H1 (cell line): ENCODE data around the gene IRF5. TPM values are rescaled to one million over a fixed set of nuclear protein-coding genes. Genes with fewer than 3 reads are reported as not detected.

Source experiments
- CTCF ChIA-PET: fragments of 300-600 bp; sonication (Branson Sonifier 250); formaldehyde crosslinking; loops from one replicate; lab custom pipeline; 2021; ENCODE audit not compliant: partially characterized antibody; lab: Charles Lee
- POLR2A ChIA-PET: fragments of 300-600 bp; sonication (Branson Sonifier 250); formaldehyde crosslinking; loops from one replicate; lab custom pipeline; 2021; ENCODE audit warnings: inconsistent platforms; ENCODE audit not compliant: partially characterized antibody; lab: Charles Lee
- DNase-seq, 2 experiments: peaks; one replicate each; pipeline versions ENCODE4 v3.0.0 to v3.0.0-alpha.2; 2010 to 2022; ENCODE audit warnings: low spot score in 2 of 2, low read depth in 1 of 2, mixed read lengths in 1 of 2
- FAIRE-seq: peaks from 2 replicates; lab custom pipeline; 2011; peaks lifted over from hg19 to GRCh38; lab: Jason Lieb, UNC
- H2AFZ ChIP-seq: 2 replicates; pipeline ENCODE4 v1.8.1; 2012; ENCODE audit warnings: low read length, inconsistent platforms
- H2AK5ac ChIP-seq: 2 replicates; pipeline ENCODE4 v1.6.1; 2013; ENCODE audit warnings: low read depth, low read length
- H2BK120ac ChIP-seq: replicated peaks from 2 replicates; pipeline ENCODE3; 2013; ENCODE audit warnings: low read depth, low read length, inconsistent platforms
- H2BK12ac ChIP-seq: 2 replicates; pipeline ENCODE4 v1.6.1; 2013; ENCODE audit warnings: low read depth, low read length
- H2BK15ac ChIP-seq: 2 replicates; pipeline ENCODE4 v1.6.1; 2013; ENCODE audit warnings: low read length
- H2BK20ac ChIP-seq: 2 replicates; pipeline ENCODE4 v1.6.1; 2013; ENCODE audit warnings: low read length
- H2BK5ac ChIP-seq: 2 replicates; pipeline ENCODE4 v1.6.1; 2013; ENCODE audit warnings: low read depth, low read length
- H3K14ac ChIP-seq: 2 replicates; pipeline ENCODE4 v1.6.1; 2013; ENCODE audit warnings: inconsistent platforms; ENCODE audit not compliant: insufficient read length
- H3K18ac ChIP-seq: 2 replicates; pipeline ENCODE4 v1.6.1; 2013; ENCODE audit warnings: low read length; ENCODE audit errors: extremely low read depth
- H3K23ac ChIP-seq: 2 replicates; pipeline ENCODE4 v1.6.1; 2013; ENCODE audit warnings: inconsistent platforms; ENCODE audit not compliant: insufficient read length
- H3K23me2 ChIP-seq: 2 replicates; pipeline ENCODE4 v1.6.1; 2013; ENCODE audit warnings: low read depth, low read length
- H3K27ac ChIP-seq: 2 replicates; pipeline ENCODE4 v1.6.1; 2011; ENCODE audit warnings: low read depth, low read length, inconsistent platforms
- H3K27me3 ChIP-seq, 4 experiments: replicated peaks in 1 of 4; 1 replicate in 1 of 4; 2 replicates in 3 of 4; pipeline versions ENCODE4 v1.6.1 to v1.8.1; 2011 to 2013; ENCODE audit warnings: low read length in 3 of 4, mild to moderate bottlenecking in 3 of 4, inconsistent platforms in 2 of 4, mixed read lengths in 2 of 4, moderate library complexity in 1 of 4; ENCODE audit not compliant: control insufficient read depth in 3 of 4, insufficient read depth in 3 of 4; ENCODE audit errors: extremely low read depth in 1 of 4
- H3K36me3 ChIP-seq, 4 experiments: 2 replicates each; pipeline versions ENCODE4 v1.6.1 to v1.8.1; 2011 to 2013; ENCODE audit warnings: mild to moderate bottlenecking in 4 of 4, low read length in 3 of 4, moderate library complexity in 2 of 4, control low read depth in 1 of 4, inconsistent platforms in 1 of 4; ENCODE audit not compliant: insufficient read depth in 4 of 4, control insufficient read depth in 2 of 4
- H3K4ac ChIP-seq: replicated peaks from 2 replicates; pipeline ENCODE3; 2013; ENCODE audit warnings: low read length, low read depth, mixed read lengths, inconsistent platforms; ENCODE audit not compliant: insufficient read length
- H3K4me1 ChIP-seq, 4 experiments: replicated peaks in 1 of 4; 1 replicate in 1 of 4; 2 replicates in 3 of 4; pipeline versions ENCODE4 v1.6.1 to v1.8.1; 2011 to 2013; ENCODE audit warnings: low read length in 3 of 4, inconsistent platforms in 2 of 4, mixed read lengths in 1 of 4; ENCODE audit not compliant: insufficient read depth in 4 of 4, control insufficient read depth in 3 of 4
- H3K4me2 ChIP-seq, 2 experiments: 2 replicates each; pipeline versions ENCODE4 v1.6.1 to v1.8.1; 2011 to 2013; ENCODE audit warnings: low read depth in 2 of 2, low read length in 2 of 2, control low read depth in 1 of 2, inconsistent platforms in 1 of 2, mild to moderate bottlenecking in 1 of 2; ENCODE audit not compliant: insufficient read depth in 1 of 2
- H3K4me3 ChIP-seq, 4 experiments: fragments of 200-600, 300-600 bp in 1 of 4; sonication (generic), shearing (Covaris generic), sonication (Bioruptor Twin) in 1 of 4; 2 replicates each; pipeline versions ENCODE4 v1.5.1 to v1.8.1; 2011 to 2016; ENCODE audit warnings: low read length in 4 of 4, low read depth in 3 of 4, control low read depth in 2 of 4, inconsistent platforms in 2 of 4, mild to moderate bottlenecking in 2 of 4, mixed read lengths in 1 of 4, moderate library complexity in 1 of 4; ENCODE audit not compliant: insufficient read depth in 2 of 4; ENCODE audit errors: extremely low read depth in 1 of 4
- H3K56ac ChIP-seq: replicated peaks from 2 replicates; pipeline ENCODE3; 2013; ENCODE audit warnings: low read depth, mild to moderate bottlenecking, mixed read lengths, low read length, inconsistent platforms; ENCODE audit not compliant: insufficient read length
- H3K79me1 ChIP-seq: 2 replicates; pipeline ENCODE4 v1.6.1; 2013; ENCODE audit warnings: low read depth, low read length, control low read depth
- H3K79me2 ChIP-seq, 2 experiments: 2 replicates each; pipeline versions ENCODE4 v1.6.1 to v1.8.1; 2012 to 2013; ENCODE audit warnings: low read length in 2 of 2, mild to moderate bottlenecking in 2 of 2, inconsistent platforms in 1 of 2; ENCODE audit not compliant: insufficient read depth in 2 of 2, control insufficient read depth in 1 of 2
- H3K9ac ChIP-seq, 4 experiments: replicated peaks in 1 of 4; 1 replicate in 1 of 4; 2 replicates in 3 of 4; pipeline versions ENCODE4 v1.6.1 to v1.8.1; 2011 to 2013; ENCODE audit warnings: low read depth in 3 of 4, low read length in 3 of 4, control low read depth in 2 of 4, mild to moderate bottlenecking in 2 of 4, moderate library complexity in 2 of 4, inconsistent platforms in 1 of 4; ENCODE audit errors: extremely low read depth in 1 of 4
- H3K9me3 ChIP-seq, 2 experiments: 2 replicates each; pipeline versions ENCODE4 v1.6.1 to v1.8.1; 2012 to 2013; ENCODE audit warnings: mild to moderate bottlenecking in 2 of 2, moderate library complexity in 2 of 2, control low read depth in 1 of 2, inconsistent platforms in 1 of 2, low read depth in 1 of 2, low read length in 1 of 2, mixed read lengths in 1 of 2; ENCODE audit not compliant: insufficient read depth in 2 of 2
- H4K20me1 ChIP-seq, 2 experiments: replicated peaks in 1 of 2; 2 replicates each; pipeline versions ENCODE3 to v1.8.1; 2011 to 2013; ENCODE audit warnings: inconsistent platforms in 2 of 2, low read length in 2 of 2, mild to moderate bottlenecking in 1 of 2; ENCODE audit not compliant: insufficient read depth in 2 of 2, control insufficient read depth in 1 of 2
- H4K5ac ChIP-seq: 2 replicates; pipeline ENCODE4 v1.6.1; 2013; ENCODE audit warnings: low read length, low read depth, mixed read lengths, inconsistent platforms; ENCODE audit not compliant: insufficient read length
- H4K8ac ChIP-seq: 2 replicates; pipeline ENCODE4 v1.8.0; 2013; ENCODE audit warnings: mild to moderate bottlenecking, moderate library complexity, low read length, inconsistent platforms; ENCODE audit not compliant: insufficient read depth; ENCODE audit errors: extremely low read depth
- H4K91ac ChIP-seq: replicated peaks from 2 replicates; pipeline ENCODE3; 2013; ENCODE audit warnings: low read length, mixed read lengths, inconsistent platforms; ENCODE audit not compliant: insufficient read length
- EP300 ChIP-seq, 2 experiments: IDR thresholded peaks; 1 replicate in 1 of 2; 2 replicates in 1 of 2; pipeline ENCODE4 v1.6.1; 2011 to 2012; ENCODE audit warnings: low read depth in 2 of 2, low read length in 2 of 2, mild to moderate bottlenecking in 2 of 2, borderline replicate concordance in 1 of 2, inconsistent platforms in 1 of 2, moderate library complexity in 1 of 2
- HDAC2 ChIP-seq, 2 experiments: fragments of 300-600 bp in 1 of 2; sonication (generic) in 1 of 2; IDR thresholded peaks; 2 replicates each; pipeline ENCODE4 v1.6.1; 2011 to 2012; ENCODE audit warnings: low read depth in 2 of 2, low read length in 2 of 2, mild to moderate bottlenecking in 2 of 2, moderate library complexity in 2 of 2, borderline replicate concordance in 1 of 2, inconsistent platforms in 1 of 2
- POLR2A ChIP-seq, 2 experiments: IDR thresholded peaks; 1 replicate in 1 of 2; 2 replicates in 1 of 2; pipeline ENCODE4 v1.6.1; 2011; ENCODE audit warnings: low read depth in 2 of 2, low read length in 2 of 2, mild to moderate bottlenecking in 2 of 2; ENCODE audit errors: control extremely low read depth in 1 of 2
- SP1 ChIP-seq: IDR thresholded peaks from 2 replicates; pipeline ENCODE4 v1.6.1; 2011; ENCODE audit warnings: low read depth, low read length
- WGBS, 2 experiments: shearing (Covaris generic) in 1 of 2; methylation state at CpG; one replicate each; pipeline versions ENCODE4 v1.1.6 to v1.1.7; 2013 to 2015; ENCODE audit warnings: low lambda C conversion rate in 2 of 2, mixed read lengths in 2 of 2, inconsistent platforms in 1 of 2, low coverage in 1 of 2, missing lambda C conversion rate in 1 of 2; ENCODE audit not compliant: insufficient replicate concordance in 2 of 2, insufficient coverage in 1 of 2, insufficient read length in 1 of 2; ENCODE audit errors: extremely low coverage in 1 of 2, missing lambda C conversion rate in 1 of 2; 5-methylcytosine and 5-hydroxymethylcytosine counted together
- polyA plus RNA-seq, 7 experiments: library from polyadenylated mRNA; depleted of rRNA in 3 of 7; stranded (reverse) in 5 of 7; unstranded in 2 of 7; fragments of >200 nt in 5 of 7; fragments of 200-250 nt in 2 of 7; gene quantifications; 1 replicate in 5 of 7; 2 replicates in 1 of 7; 4 replicates in 1 of 7; pipeline versions ENCODE4 v1.2.1 to v1.2.3, GENCODE V29; 2011 to 2013; ENCODE audit warnings: missing spikeins in 2 of 7, mixed read lengths in 2 of 7
- total RNA-seq: library from RNA; stranded (reverse); fragmentation: NEBNext Ultra II Directional; extraction: Animal tissue kit (Norgen Biotek cat#: 25700); gene quantifications from 2 replicates; pipeline ENCODE4 v1.2.1, GENCODE V29; 2021

IRF5 gene
- total and polyA plus RNA-seq, 2 of the 8 experiments (the other 6 are each of a cell fraction or from before 2014, with no cell fraction given): 0.28 to 1.1 TPM

- H3K4me3 ChIP-seq: no peak overlapping the region
- no peaks in the 10 kb centered on the region for H3K9me3 ChIP-seq
- ChIA-PET POLR2A (interaction anchor here (0.6 to 2.1 kb wide), 5 partner anchors 9 to 119 kb away, joined by 3 to 7 read pairs (median 4); partner anchors contain the start of gene IRF5), CTCF (interaction anchor here (0.5 to 7.0 kb wide), 10 partner anchors 9 to 430 kb away, joined by 3 to 42 read pairs (median 6); partner anchors contain the start of genes IRF5 and KCP)
- 78% methylated on average over 4 of the region's 4 CpGs; no CpG with 5 or more reads in 1 of the 2 experiments for WGBS, 2 experiments
- H4K91ac ChIP-seq: no peak overlapping the region
- no peak overlapping the region for H3K4ac ChIP-seq
- no peak overlapping the region for H2BK5ac ChIP-seq
- no peak overlapping the region for H4K8ac ChIP-seq
- no peak for FAIRE-seq
- H4K20me1 ChIP-seq: no peaks in the 10 kb centered on the region
- H3K79me2 ChIP-seq: no peaks in the 10 kb centered on the region
- no peak overlapping the region for H2BK120ac ChIP-seq
- DNase-seq: no peak
- H3K56ac ChIP-seq: no peak overlapping the region
- H3K36me3 ChIP-seq: peaks cover 0 to 17% (median 3%) of the 10 kb centered on the region in 4 experiments; a peak in 4 of 8 replicates
- no peak overlapping the region for H3K18ac ChIP-seq
- no peak overlapping the region for H3K27ac ChIP-seq
- H3K14ac ChIP-seq: no peak overlapping the region
- no peak overlapping the region for H3K4me2 ChIP-seq
- no peak overlapping the region for H3K23ac ChIP-seq
- H3K23me2 ChIP-seq: no peaks in the 10 kb centered on the region; the same call in 1 of the 2 replicates
- H4K5ac ChIP-seq: no peak overlapping the region
- peaks cover 0 to 3% (median under 1%) of the 10 kb centered on the region in 4 experiments; a peak in 2 of 7 replicates for H3K4me1 ChIP-seq
- H2BK12ac ChIP-seq: no peak overlapping the region
- H2BK20ac ChIP-seq: no peak overlapping the region
- no peak overlapping the region for H2BK15ac ChIP-seq
- H3K79me1 ChIP-seq: no peaks in the 10 kb centered on the region
- no peak for TF ChIP-seq HDAC2 (IDR thresholded peaks at IDR 0.05; ENCODE audit: borderline replicate concordance in 1 of 2, low read depth in 2 of 2, low read length in 2 of 2)
- no peak for TF ChIP-seq SP1
- peak in 1 of 2 experiments; percentile 20; a peak in 1 of 3 replicates for TF ChIP-seq POLR2A (IDR thresholded peaks at IDR 0.05; ENCODE audit: control extremely low read depth in 1 of 2, low read depth in 2 of 2, low read length in 2 of 2)
- TF ChIP-seq EP300 (IDR thresholded peaks at IDR 0.05; ENCODE audit: borderline replicate concordance in 1 of 2, low read depth in 2 of 2, low read length in 2 of 2): no peak
- H2AFZ ChIP-seq: no peak overlapping the region
- H3K9ac ChIP-seq: no peak overlapping the region
- no peak overlapping the region for H2AK5ac ChIP-seq
- no peaks in the 10 kb centered on the region; a peak in 1 of 7 replicates for H3K27me3 ChIP-seq
These were observed 11.4 kb downstream of the IRF5 start for GRCh38 chr7:128948976-128949760.
